Nephron (organoid): ENCODE data around the gene RARRES2.
A peak's percentile ranks its signal among the peaks of the same experiment; 100 is the strongest.

Source experiments
- H3K27ac Mint-ChIP-seq, 3 experiments: 2 replicates each; pipeline ENCODE4 v1.8.0; 2020; ENCODE audit warnings: mixed read lengths in 3 of 3, mild to moderate bottlenecking in 2 of 3, moderate library complexity in 1 of 3
- H3K27me3 Mint-ChIP-seq: 2 replicates; pipeline ENCODE4 v1.8.0; 2021; ENCODE audit warnings: low read depth, mild to moderate bottlenecking, moderate library complexity, mixed read lengths
- H3K36me3 Mint-ChIP-seq: 2 replicates; pipeline ENCODE4 v1.8.0; 2020; ENCODE audit warnings: low read depth, mixed read lengths
- H3K4me1 Mint-ChIP-seq: 2 replicates; pipeline ENCODE4 v1.8.0; 2020; ENCODE audit warnings: mixed read lengths
- H3K4me3 Mint-ChIP-seq, 3 experiments: 2 replicates each; pipeline ENCODE4 v1.8.0; 2020; ENCODE audit warnings: mild to moderate bottlenecking in 3 of 3, mixed read lengths in 3 of 3, moderate library complexity in 2 of 3
- H3K9me3 Mint-ChIP-seq: 2 replicates; pipeline ENCODE4 v1.8.0; 2020; ENCODE audit warnings: mixed read lengths
- CTCF ChIP-seq, 3 experiments: fragments of 200-600 bp; sonication (generic); IDR thresholded peaks; one replicate each; pipeline ENCODE4 v1.5.0; 2021; ENCODE audit warnings: antibody characterized with exemption in 3 of 3; ENCODE audit not compliant: unreplicated experiment in 3 of 3

RARRES2 gene

GRCh38 chr7:150367677-150368095 lies 26.3 kb upstream of the RARRES2 start:
- H3K4me3 Mint-ChIP-seq: peak overlapping the region; percentile 86 to 94 (median 92)
- no peak for TF ChIP-seq CTCF (IDR thresholded peaks at IDR 0.05; ENCODE audit: unreplicated experiment in 3 of 3)
- H3K27ac Mint-ChIP-seq: peak overlapping the region; percentile 93 to 99 (median 99)
- H3K36me3 Mint-ChIP-seq: peaks cover 9% of the 10 kb centered on the region
- peaks cover 58% of the 10 kb centered on the region for H3K4me1 Mint-ChIP-seq
- H3K9me3 Mint-ChIP-seq: no peaks in the 10 kb centered on the region
- H3K27me3 Mint-ChIP-seq: no peaks in the 10 kb centered on the region

GRCh38 chr7:150365673-150366398 lies 24.4 kb upstream of the RARRES2 start:
- Mint-ChIP-seq H3K4me3 (peak overlapping the region; percentile 67 to 83 (median 80)), H3K9me3 (no peaks in the 10 kb centered on the region), H3K27ac (peak overlapping the region; percentile 83 to 93 (median 86))

GRCh38 chr7:150365194-150365593 lies 23.8 kb upstream of the RARRES2 start:
- Mint-ChIP-seq H3K27me3 (no peaks in the 10 kb centered on the region), H3K27ac (no peak overlapping the region), H3K36me3 (no peaks in the 10 kb centered on the region), H3K9me3 (no peaks in the 10 kb centered on the region), H3K4me1 (peaks cover 66% of the 10 kb centered on the region), H3K4me3 (peak overlapping the region in 1 of 3 experiments; percentile 38)
- TF ChIP-seq CTCF (IDR thresholded peaks at IDR 0.05; ENCODE audit: unreplicated experiment in 3 of 3): no peak

More at GRCh38 chr7:150365673-150366398, 24.4 kb upstream of the RARRES2 start:
- Mint-ChIP-seq H3K4me1 (peaks cover 71% of the 10 kb centered on the region), H3K36me3 (peaks cover 4% of the 10 kb centered on the region), H3K27me3 (no peaks in the 10 kb centered on the region)
- TF ChIP-seq CTCF (IDR thresholded peaks at IDR 0.05; ENCODE audit: unreplicated experiment in 3 of 3): no peak

- Mint-ChIP-seq H3K4me3 (peak overlapping the region in 2 of 3 experiments; percentile 6 to 26), H3K36me3 (no peaks in the 10 kb centered on the region), H3K4me1 (peaks cover 57% of the 10 kb centered on the region), H3K9me3 (no peaks in the 10 kb centered on the region), H3K27ac (peak overlapping the region in 2 of 3 experiments; percentile 23 to 61), H3K27me3 (no peaks in the 10 kb centered on the region)
- TF ChIP-seq CTCF (IDR thresholded peaks at IDR 0.05; ENCODE audit: unreplicated experiment in 3 of 3): no peak
Measured at GRCh38 chr7:150363872-150364271, 22.4 kb upstream of the RARRES2 start.

- H3K27me3 Mint-ChIP-seq: no peaks in the 10 kb centered on the region
- TF ChIP-seq CTCF (IDR thresholded peaks at IDR 0.05; ENCODE audit: unreplicated experiment in 3 of 3): no peak
- peaks cover 57% of the 10 kb centered on the region for H3K4me1 Mint-ChIP-seq
- H3K4me3 Mint-ChIP-seq: no peak overlapping the region
- no peaks in the 10 kb centered on the region for H3K9me3 Mint-ChIP-seq
- peak overlapping the region in 2 of 3 experiments; percentile 77 to 80 for H3K27ac Mint-ChIP-seq
- H3K36me3 Mint-ChIP-seq: no peaks in the 10 kb centered on the region
Measured at GRCh38 chr7:150363370-150363769, 21.9 kb upstream of the RARRES2 start.
